Measurements from ENCODE around the gene ITGB5.
"Not testable (repeated sequence)": the region's sequence is repeated elsewhere in the genome, so short reads cannot be mapped to it uniquely, and the experiment has no call there.

The ITGB5 gene

DNA sequence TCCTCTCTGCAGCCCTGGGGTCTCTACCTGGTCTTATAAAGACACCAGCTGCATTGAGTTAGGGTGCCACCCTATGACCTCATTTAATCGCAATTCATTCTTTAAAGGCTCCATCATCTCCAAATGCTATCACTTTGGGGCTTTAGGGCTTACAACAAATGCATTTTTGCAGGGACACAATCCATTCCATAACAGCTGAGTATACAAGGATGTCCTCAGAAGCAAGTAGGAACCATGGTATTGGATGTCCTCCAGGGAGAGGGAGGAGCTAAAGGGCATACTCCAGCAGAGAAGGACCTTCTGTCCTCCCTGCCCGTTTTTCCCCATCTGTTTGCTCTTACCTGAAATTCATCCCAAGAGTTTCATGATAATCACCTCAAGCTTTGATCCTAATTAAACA lies 126.6 kb downstream of the ITGB5 start:
- in situ Hi-C loops (cut with HindIII; ENCODE audit: low sequenced_read_pairs), result loop anchor here (25.0 kb wide), 2 partner anchors 677 to 802 kb away; no protein-coding TSS in a partner anchor
- TF ChIP-seq, protein P1, sequence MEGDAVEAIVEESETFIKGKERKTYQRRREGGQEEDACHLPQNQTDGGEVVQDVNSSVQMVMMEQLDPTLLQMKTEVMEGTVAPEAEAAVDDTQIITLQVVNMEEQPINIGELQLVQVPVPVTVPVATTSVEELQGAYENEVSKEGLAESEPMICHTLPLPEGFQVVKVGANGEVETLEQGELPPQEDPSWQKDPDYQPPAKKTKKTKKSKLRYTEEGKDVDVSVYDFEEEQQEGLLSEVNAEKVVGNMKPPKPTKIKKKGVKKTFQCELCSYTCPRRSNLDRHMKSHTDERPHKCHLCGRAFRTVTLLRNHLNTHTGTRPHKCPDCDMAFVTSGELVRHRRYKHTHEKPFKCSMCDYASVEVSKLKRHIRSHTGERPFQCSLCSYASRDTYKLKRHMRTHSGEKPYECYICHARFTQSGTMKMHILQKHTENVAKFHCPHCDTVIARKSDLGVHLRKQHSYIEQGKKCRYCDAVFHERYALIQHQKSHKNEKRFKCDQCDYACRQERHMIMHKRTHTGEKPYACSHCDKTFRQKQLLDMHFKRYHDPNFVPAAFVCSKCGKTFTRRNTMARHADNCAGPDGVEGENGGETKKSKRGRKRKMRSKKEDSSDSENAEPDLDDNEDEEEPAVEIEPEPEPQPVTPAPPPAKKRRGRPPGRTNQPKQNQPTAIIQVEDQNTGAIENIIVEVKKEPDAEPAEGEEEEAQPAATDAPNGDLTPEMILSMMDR (IDR thresholded peaks at IDR 0.05; ENCODE audit: low read depth, low read length, missing control alignments), result no peak
- DNase-seq (ENCODE audit: low read depth), result no peak
- H3K4me3 ChIP-seq (ENCODE audit: low read depth, low read length), result no peak overlapping the region

DNA sequence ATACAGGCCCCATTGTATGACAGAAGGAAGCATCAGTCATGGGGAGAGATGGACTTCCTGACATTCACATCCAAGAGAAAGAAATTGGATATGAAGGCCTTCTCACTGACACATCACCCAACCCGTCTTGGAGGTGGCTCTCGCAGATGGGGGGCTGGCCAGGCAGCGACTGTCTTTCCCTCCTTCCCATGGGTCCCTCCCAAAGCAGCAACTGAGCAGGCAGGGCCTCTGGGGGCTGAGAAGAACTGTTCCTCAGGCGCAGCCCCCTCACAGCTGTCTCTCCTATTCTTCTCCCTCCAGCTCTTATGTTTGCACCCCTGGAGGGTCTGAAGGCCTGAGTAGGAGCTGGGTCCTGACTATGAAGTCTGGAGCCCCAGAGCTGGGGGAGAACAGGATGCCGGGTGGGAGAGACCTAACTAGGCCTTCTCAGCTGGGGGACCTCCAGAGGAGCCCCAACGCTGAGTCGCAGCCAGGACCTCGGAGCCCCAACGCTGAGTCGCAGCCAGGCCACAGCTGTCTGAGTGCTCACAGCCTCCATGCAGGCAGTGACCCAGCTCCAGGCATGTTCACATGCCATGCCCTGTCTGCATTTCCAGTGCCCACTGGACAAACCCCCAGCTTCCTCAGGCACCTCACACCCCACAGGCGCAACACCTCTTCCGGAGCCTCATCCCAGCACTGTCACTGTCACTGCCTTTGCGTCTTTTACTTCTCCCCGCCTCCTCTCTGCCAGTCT lies 127.3 kb downstream of the ITGB5 start:
- in situ Hi-C loops (cut with HindIII; ENCODE audit: low sequenced_read_pairs), result loop anchor here (25.0 kb wide), 2 partner anchors 677 to 802 kb away; no protein-coding TSS in a partner anchor
- no peak for DNase-seq (ENCODE audit: low read depth)
- TF ChIP-seq, protein P1 (IDR thresholded peaks at IDR 0.05; ENCODE audit: low read depth, low read length, missing control alignments), result no peak
- no peak overlapping the region for H3K4me3 ChIP-seq (ENCODE audit: low read depth, low read length)

DNA sequence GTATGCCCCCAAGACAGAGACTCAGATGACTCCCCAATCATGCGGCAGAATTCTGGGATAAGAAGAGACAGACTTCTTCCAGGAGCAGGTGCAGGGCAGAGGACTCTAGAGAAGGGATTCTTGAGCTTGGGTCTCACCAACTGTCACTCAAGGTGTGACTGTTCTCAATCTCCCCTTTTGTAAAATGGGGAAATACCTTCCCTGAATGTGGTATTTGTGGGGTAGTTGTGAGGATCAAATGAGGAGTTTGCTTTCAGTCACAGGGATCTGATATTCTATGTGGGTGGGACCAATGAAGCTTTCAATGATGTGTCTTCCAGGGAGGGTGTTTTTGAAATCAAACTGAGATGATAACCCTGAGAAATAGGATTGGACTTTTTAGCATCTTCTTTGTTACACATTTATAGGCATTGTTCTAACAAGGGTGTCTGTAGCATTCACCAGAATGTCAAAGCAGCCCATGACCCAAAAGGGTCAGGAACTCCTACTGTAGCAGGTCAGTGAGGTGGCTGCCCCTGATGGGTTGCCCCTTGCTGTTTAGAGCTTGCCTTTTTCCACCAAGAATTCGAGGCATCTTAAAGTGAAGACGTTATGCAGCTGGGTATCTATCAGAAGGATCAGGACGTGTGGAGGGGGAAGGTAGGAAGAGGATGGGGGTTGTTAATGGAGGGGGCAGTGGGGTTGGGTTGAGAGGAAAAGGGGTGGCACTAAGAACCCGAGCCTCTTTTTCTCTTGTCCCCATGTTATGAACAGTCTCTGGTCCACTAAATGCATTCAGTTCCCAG lies 128.1 kb downstream of the ITGB5 start:
- in situ Hi-C loops (cut with HindIII; ENCODE audit: low sequenced_read_pairs), result loop anchor here (25.0 kb wide), 2 partner anchors 678 to 803 kb away; no protein-coding TSS in a partner anchor
- TF ChIP-seq, protein P1 (IDR thresholded peaks at IDR 0.05; ENCODE audit: low read depth, low read length, missing control alignments), result no peak

DNA sequence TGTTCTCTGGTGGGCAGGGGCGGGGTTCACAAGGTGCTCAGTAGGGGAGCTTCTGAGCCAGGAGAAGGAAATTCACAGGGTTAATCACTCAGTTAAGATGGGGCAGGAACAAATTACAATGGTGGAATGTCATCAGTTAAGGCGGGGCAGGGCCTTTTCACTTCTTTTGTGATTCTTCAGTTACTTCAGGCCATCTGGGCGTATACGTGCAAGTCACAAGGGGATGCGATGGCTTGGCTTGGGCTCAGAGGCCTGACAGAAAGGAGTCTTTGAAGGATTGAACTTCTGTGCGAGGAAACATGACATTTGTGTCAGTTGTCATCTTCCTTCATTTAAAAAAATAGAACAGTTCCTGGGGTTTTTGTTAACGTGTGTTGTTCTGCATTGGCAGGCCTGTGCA lies 129.2 kb downstream of the ITGB5 start:
- not testable (repeated sequence) for H3K4me3 ChIP-seq (ENCODE audit: low read depth, low read length); DNase-seq (ENCODE audit: low read depth)
- in situ Hi-C loops (cut with HindIII; ENCODE audit: low sequenced_read_pairs), result loop anchor here (25.0 kb wide), 2 partner anchors 679 to 804 kb away; no protein-coding TSS in a partner anchor

More for the DNA sequence above, 128.1 kb downstream of the ITGB5 start:
- no peak overlapping the region for H3K4me3 ChIP-seq (ENCODE audit: low read depth, low read length)
- DNase-seq (ENCODE audit: low read depth), result no peak

DNA sequence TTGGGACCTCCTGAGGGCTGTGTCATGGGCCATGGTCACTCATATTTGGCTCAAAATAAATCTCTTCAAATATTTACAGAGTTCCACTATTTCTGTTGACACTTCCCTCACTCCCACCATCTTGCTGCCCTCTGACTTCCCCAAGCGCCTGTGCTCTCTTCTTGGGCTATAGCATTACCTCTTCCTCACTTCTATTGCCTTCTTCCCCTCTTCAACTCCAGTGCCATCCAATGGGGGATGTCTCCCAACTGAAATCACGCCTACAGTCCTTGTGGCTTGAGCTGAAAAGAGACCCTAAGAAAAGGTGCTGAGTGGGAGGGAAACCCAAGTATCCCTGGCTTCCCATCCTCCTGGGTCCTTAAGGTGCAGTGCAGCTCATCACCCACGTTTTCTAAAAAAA lies 135.1 kb downstream of the ITGB5 start:
- no peak overlapping the region for H3K4me3 ChIP-seq (ENCODE audit: low read depth, low read length)
- in situ Hi-C loops (cut with HindIII; ENCODE audit: low sequenced_read_pairs), result loop anchor here (25.0 kb wide), 2 partner anchors 685 to 810 kb away; no protein-coding TSS in a partner anchor
- DNase-seq (ENCODE audit: low read depth), result no peak
- TF ChIP-seq, protein P1 (IDR thresholded peaks at IDR 0.05; ENCODE audit: low read depth, low read length, missing control alignments), result no peak

DNA sequence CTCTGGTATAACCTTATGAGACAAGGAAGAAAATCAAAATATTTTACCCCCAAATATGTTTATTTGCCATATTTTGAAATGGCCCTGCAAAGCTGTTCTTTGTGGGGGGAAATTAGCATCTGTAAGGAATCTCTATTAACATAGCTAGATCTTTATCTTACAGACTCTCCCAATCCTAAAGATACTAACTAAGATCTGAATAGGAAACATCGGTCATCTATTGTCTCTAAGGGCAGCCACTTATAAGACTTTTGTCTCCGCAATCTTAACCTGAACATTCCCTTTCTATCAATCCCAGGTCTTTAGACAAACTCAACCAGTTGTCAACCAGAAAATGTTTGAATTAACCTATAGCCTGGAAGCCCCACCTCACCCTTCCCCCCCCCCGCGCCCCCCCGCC lies 135.7 kb downstream of the ITGB5 start:
- in situ Hi-C loops (cut with HindIII; ENCODE audit: low sequenced_read_pairs), result loop anchor here (25.0 kb wide), 2 partner anchors 686 to 811 kb away; no protein-coding TSS in a partner anchor
- TF ChIP-seq, protein P1 (IDR thresholded peaks at IDR 0.05; ENCODE audit: low read depth, low read length, missing control alignments), result no peak
- H3K4me3 ChIP-seq (ENCODE audit: low read depth, low read length), result no peak overlapping the region
- DNase-seq (ENCODE audit: low read depth), result no peak

DNA sequence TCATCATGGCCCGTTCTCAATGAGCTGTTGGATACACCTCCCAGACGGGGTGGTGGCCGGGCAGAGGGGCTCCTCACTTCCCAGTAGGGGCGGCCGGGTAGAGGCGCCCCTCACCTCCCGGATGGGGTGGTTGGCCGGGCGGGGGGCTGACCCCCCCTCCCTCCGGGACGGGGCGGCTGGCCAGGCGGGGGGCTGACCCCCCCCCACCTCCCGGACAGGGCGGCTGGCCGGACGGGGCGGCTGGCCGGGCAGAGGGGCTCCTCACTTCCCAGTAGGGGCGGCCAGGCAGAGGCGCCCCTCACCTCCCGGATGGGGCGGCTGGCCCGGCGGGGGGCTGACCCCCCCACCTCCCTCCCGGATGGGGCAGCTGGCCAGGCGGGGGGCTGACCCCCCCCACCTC lies 137.3 kb downstream of the ITGB5 start:
- in situ Hi-C loops (cut with HindIII; ENCODE audit: low sequenced_read_pairs), result loop anchor here (25.0 kb wide), 2 partner anchors 687 to 812 kb away; no protein-coding TSS in a partner anchor
- not testable (repeated sequence) for DNase-seq (ENCODE audit: low read depth); H3K4me3 ChIP-seq (ENCODE audit: low read depth, low read length)
